LNCaP clone FGC (cell line): ENCODE measurements around the gene NES.

Experiments
- DNase-seq: peaks from one replicate; pipeline ENCODE4 v3.0.0-alpha.2; 2011; ENCODE audit warnings: low read depth
- H3K4me3 ChIP-seq: 2 replicates; pipeline ENCODE4 v1.5.1; 2011; ENCODE audit warnings: mild to moderate bottlenecking, low read depth, low read length, control low read depth
- CTCF ChIP-seq: IDR thresholded peaks from 2 replicates; pipeline ENCODE4 v1.5.1; 2012; ENCODE audit warnings: mild to moderate bottlenecking; ENCODE audit not compliant: control insufficient read depth, insufficient read depth; ENCODE audit errors: extremely low read depth

The NES gene

GRCh38 chr1:156680056-156680455 lies 2.8 kb upstream of the NES start:
- DNase-seq, result no peak
- TF ChIP-seq CTCF, result no peak
- no peak overlapping the region for H3K4me3 ChIP-seq

- TF ChIP-seq CTCF, result peak; percentile 77
- no peak for DNase-seq
- no peak overlapping the region for H3K4me3 ChIP-seq
These were observed 699 bp upstream of the NES start for GRCh38 chr1:156677616-156678596.

- DNase-seq, result no peak
- no peak for TF ChIP-seq CTCF
- no peak overlapping the region for H3K4me3 ChIP-seq
These were observed 940 bp downstream of the NES start for GRCh38 chr1:156676114-156676819.

GRCh38 chr1:156675210-156676113 lies 1.7 kb downstream of the NES start:
- no peak for DNase-seq
- H3K4me3 ChIP-seq, result no peak overlapping the region
- no peak for TF ChIP-seq CTCF

- no peak overlapping the region for H3K4me3 ChIP-seq
- TF ChIP-seq CTCF, result no peak
- no peak for DNase-seq
These were observed 3.7 kb downstream of the NES start for GRCh38 chr1:156673387-156674121.

- no peak for TF ChIP-seq CTCF
These were observed 5.4 kb downstream of the NES start for GRCh38 chr1:156671804-156672203.

More at GRCh38 chr1:156671804-156672203, 5.4 kb downstream of the NES start:
- no peak overlapping the region for H3K4me3 ChIP-seq
- DNase-seq, result no peak
